Activated CD4-positive, alpha-beta memory T cell treated with anti-CD3 and anti-CD28 coated beads, Interleukin-2, amount 10 ng/mL, durations not matched to agents 7 days and 5 days (primary cell): ENCODE data around the gene SLC18B1. TPM values are rescaled to one million over a fixed set of nuclear protein-coding genes. Genes with fewer than 3 reads are reported as not detected.
A peak's percentile ranks its signal among the peaks of the same experiment; 100 is the strongest.

Experiments
- CTCF ChIA-PET: fragments of 350-600 bp; sonication (Branson Sonifier 250); formaldehyde crosslinking; loops from one replicate; lab custom pipeline; 2021; ENCODE audit warnings: antibody characterized with exemption, inconsistent platforms; lab: Charles Lee
- POLR2A ChIA-PET: fragments of 350-600 bp; sonication (Branson Sonifier 250); formaldehyde crosslinking; loops from one replicate; lab custom pipeline; 2021; ENCODE audit warnings: antibody characterized with exemption; lab: Charles Lee
- DNase-seq: peaks from one replicate; pipeline ENCODE4 v3.0.0-alpha.2; 2020
- H3K27ac Mint-ChIP-seq: one replicate; pipeline ENCODE4 v1.8.0; 2021; ENCODE audit warnings: mild to moderate bottlenecking, mixed read lengths
- H3K27me3 Mint-ChIP-seq: one replicate; pipeline ENCODE4 v1.8.0; 2021; ENCODE audit warnings: mixed read lengths
- H3K36me3 Mint-ChIP-seq: one replicate; pipeline ENCODE4 v1.8.0; 2021; ENCODE audit warnings: low read depth, mixed read lengths
- H3K4me1 Mint-ChIP-seq: one replicate; pipeline ENCODE4 v1.8.0; 2021; ENCODE audit warnings: mixed read lengths
- H3K4me3 Mint-ChIP-seq: one replicate; pipeline ENCODE4 v1.8.0; 2021; ENCODE audit warnings: mild to moderate bottlenecking, mixed read lengths
- H3K9me3 Mint-ChIP-seq: one replicate; pipeline ENCODE4 v1.8.0; 2021; ENCODE audit warnings: mixed read lengths
- total RNA-seq, 2 experiments: library from RNA; stranded (reverse); gene quantifications; one replicate each; pipeline ENCODE4 v1.2.3, GENCODE V29; 2021

The SLC18B1 gene
- total RNA-seq, 2 experiments from 2014 or later, result 7.2 to 7.7 TPM

DNA sequence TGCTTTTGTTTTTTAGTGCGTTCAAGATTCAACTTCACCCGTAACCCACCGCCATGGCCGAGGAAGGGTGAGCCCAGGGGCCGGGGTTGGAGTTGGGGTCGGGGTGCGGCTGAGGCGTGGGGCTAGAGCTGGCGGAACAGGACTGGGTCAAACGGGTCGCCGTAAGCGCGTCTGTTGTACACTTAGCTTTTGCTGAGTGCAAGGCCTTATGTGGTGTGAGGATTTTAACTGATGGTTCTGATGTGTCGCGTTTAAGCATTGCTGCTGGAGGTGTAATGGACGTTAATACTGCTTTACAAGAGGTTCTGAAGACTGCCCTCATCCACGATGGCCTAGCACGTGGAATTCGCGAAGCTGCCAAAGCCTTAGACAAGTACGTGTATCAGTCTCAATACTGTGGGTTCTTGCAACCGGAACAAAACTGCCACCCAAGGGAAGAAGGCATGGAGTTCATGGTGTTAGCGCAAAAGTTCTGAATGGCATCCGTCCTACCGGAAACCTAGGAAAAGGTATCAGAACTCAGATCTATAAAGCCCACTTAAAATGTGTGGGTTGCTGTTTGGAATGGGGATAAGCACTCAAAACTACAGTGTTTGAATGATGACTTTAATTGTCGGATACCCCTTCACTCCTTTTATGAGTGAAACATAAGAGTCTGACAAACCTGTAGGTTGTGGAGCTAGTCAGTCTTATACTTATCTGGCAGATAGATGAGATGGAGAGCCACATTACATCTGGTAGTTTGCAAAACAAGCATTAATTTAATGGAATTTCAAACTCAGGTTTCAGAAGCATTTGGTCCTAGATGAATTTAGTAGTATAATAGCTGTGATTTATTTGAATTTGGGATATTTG lies 16.5 kb upstream of the SLC18B1 start:
- Mint-ChIP-seq H3K4me3 (peak overlapping the region; percentile 96), H3K27me3 (peaks cover 3% of the 10 kb centered on the region), H3K9me3 (no peaks in the 10 kb centered on the region), H3K36me3 (peaks cover 58% of the 10 kb centered on the region), H3K27ac (peak overlapping the region; percentile 99), H3K4me1 (peaks cover 55% of the 10 kb centered on the region)
- peak; percentile 38 for DNase-seq
- CTCF ChIA-PET, result interaction anchor here (1.1 to 7.3 kb wide), 5 partner anchors 8 to 295 kb away, joined by 3 to 83 read pairs (median 6); partner anchors contain the start of gene SLC18B1
- POLR2A ChIA-PET, result interaction anchor here (0.7 to 8.0 kb wide), 27 partner anchors 8 to 320 kb away, joined by 3 to 155 read pairs (median 5); partner anchors contain the start of genes SLC18B1 and STX7

DNA sequence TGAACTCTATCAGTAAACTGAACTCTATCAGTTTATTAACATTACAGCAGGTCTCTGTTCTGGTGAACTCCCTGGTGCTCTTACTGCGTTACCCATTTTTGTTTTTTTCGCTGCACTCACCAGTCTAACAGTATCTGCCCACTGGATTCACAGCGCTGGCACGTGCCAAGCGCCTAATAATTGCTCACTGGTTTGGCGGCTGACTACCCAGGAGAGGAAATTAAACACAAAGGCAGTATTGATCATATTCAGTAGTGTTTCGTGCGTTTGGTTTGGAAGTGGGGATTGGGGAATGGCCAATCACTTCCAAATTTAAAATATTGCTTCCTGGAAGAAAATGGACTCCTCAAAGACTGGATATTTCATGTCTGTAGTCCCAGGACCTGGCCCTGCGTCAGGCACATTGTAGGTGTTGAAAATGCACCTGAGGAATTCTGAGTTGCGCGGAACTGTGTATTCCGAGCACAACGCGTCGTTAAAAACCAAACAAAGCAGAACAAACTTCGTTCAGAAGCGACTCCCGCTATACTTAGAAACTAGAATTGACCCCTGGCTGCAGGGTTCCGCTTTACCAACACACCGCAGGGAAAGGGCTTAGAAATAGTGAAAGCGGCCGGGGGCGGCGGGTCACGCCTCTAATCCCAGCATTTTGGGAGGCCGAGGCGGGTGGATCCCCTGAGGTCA lies 14.9 kb upstream of the SLC18B1 start:
- POLR2A ChIA-PET, result interaction anchor here (0.6 to 8.0 kb wide), 10 partner anchors 10 to 341 kb away, joined by 3 to 155 read pairs (median 6); partner anchors contain the start of genes SLC18B1 and STX7
- H3K27me3 Mint-ChIP-seq, result peaks cover 13% of the 10 kb centered on the region
- peak; percentile 44 for DNase-seq
- H3K27ac Mint-ChIP-seq, result peak overlapping the region; percentile 99
- H3K4me1 Mint-ChIP-seq, result peaks cover 42% of the 10 kb centered on the region
- CTCF ChIA-PET, result interaction anchor here (0.7 to 7.3 kb wide), 6 partner anchors 9 to 533 kb away, joined by 3 to 83 read pairs (median 4); partner anchors contain the start of gene SLC18B1
- H3K9me3 Mint-ChIP-seq, result no peaks in the 10 kb centered on the region
- H3K4me3 Mint-ChIP-seq, result peak overlapping the region; percentile 96
- H3K36me3 Mint-ChIP-seq, result peaks cover 42% of the 10 kb centered on the region

DNA sequence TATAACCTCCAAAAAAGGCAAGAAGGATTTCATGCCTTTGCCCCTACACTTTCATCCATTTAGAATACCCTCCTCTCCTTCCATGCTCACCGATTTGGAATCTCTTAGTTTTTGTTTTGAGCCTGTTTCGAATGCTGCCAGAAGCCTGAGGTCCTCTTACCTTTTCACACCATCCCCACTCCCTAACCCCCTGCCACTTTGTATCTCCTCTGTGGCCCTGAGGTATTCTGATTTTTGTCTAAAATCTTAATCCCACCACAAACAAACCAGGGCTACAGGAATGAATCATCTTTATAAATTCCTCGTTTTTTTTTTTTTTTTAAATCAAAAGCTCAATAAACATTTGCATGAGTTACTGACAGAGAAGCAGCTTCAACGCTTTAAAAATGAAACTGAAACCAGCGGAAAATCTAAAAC lies 14.3 kb upstream of the SLC18B1 start:
- no peaks in the 10 kb centered on the region for H3K9me3 Mint-ChIP-seq
- H3K4me3 Mint-ChIP-seq, result peak overlapping the region; percentile 96
- ChIA-PET CTCF (interaction anchor here (0.7 to 7.3 kb wide), 7 partner anchors 10 to 533 kb away, joined by 3 to 83 read pairs (median 4); partner anchors contain the start of gene SLC18B1), POLR2A (interaction anchor here (0.6 to 8.0 kb wide), 8 partner anchors 10 to 341 kb away, joined by 3 to 155 read pairs (median 6); partner anchors contain the start of genes SLC18B1 and STX7)
- peaks cover 36% of the 10 kb centered on the region for H3K36me3 Mint-ChIP-seq
- H3K27me3 Mint-ChIP-seq, result peaks cover 17% of the 10 kb centered on the region
- H3K4me1 Mint-ChIP-seq, result peaks cover 38% of the 10 kb centered on the region
- H3K27ac Mint-ChIP-seq, result peak overlapping the region; percentile 99
- DNase-seq, result peak; percentile 20

DNA sequence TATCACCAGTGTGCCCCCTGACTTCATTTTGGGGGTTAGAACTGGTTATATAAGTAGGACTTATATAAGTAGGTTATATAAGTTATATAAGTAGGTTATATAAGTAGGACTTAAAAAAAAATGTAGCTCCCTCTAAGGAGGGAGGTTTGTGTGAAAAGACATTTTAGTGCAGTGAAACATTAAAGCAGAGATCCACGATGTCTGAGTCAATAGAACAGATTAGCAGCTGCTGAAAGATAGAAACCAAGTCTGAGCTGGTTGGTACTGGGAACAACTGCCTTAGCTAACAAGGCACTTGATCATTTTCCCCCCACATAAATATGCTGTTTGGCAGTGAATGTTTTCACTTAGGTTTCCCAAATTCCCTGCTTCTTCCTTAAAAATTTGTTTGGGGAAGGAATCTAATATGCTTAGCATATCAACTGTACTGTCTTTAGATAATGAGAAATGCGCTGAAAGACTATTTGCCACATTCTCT lies 13.9 kb upstream of the SLC18B1 start:
- Mint-ChIP-seq H3K27me3 (peaks cover 21% of the 10 kb centered on the region), H3K36me3 (peaks cover 32% of the 10 kb centered on the region), H3K9me3 (no peaks in the 10 kb centered on the region), H3K4me3 (peak overlapping the region; percentile 96), H3K27ac (peak overlapping the region; percentile 99), H3K4me1 (peaks cover 33% of the 10 kb centered on the region)
- POLR2A ChIA-PET, result interaction anchor here (1.2 to 8.0 kb wide), 7 partner anchors 11 to 300 kb away, joined by 3 to 155 read pairs (median 7); partner anchors contain the start of genes SLC18B1 and STX7
- DNase-seq, result no peak
- CTCF ChIA-PET, result interaction anchor here (0.7 to 7.3 kb wide), 7 partner anchors 9 to 233 kb away, joined by 3 to 83 read pairs (median 4); partner anchors contain the start of gene SLC18B1

DNA sequence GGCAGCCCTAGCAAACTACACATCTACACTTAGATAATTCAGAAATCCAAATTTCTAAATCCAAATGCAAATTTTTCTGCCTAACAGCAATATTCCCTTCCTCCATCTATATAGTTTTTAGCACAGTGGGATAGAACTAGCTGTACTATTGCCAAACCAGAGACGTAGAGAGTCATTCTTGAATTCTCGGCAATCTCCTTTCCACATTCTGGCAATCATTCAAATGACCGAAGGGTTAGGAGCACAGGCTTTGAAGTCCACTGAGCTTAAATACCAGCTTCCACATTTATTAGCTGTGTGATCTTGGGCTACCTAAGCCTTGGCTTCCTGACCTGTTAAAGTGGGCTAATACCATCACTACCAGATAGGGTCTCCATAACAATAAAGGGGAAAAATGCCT lies 12.8 kb upstream of the SLC18B1 start:
- ChIA-PET POLR2A (interaction anchor here (1.4 to 8.0 kb wide), 2 partner anchors 10 to 23 kb away, joined by 3 to 155 read pairs; partner anchors contain the start of gene SLC18B1), CTCF (interaction anchor here (1.7 to 7.3 kb wide), 2 partner anchors 8 to 12 kb away, joined by 4 to 83 read pairs; partner anchors contain the start of gene SLC18B1)
- DNase-seq, result no peak
- peaks cover 21% of the 10 kb centered on the region for H3K27me3 Mint-ChIP-seq
- peaks cover 23% of the 10 kb centered on the region for H3K36me3 Mint-ChIP-seq
- no peak overlapping the region for H3K4me3 Mint-ChIP-seq
- H3K4me1 Mint-ChIP-seq, result peaks cover 23% of the 10 kb centered on the region
- H3K27ac Mint-ChIP-seq, result no peak overlapping the region
- no peaks in the 10 kb centered on the region for H3K9me3 Mint-ChIP-seq

DNA sequence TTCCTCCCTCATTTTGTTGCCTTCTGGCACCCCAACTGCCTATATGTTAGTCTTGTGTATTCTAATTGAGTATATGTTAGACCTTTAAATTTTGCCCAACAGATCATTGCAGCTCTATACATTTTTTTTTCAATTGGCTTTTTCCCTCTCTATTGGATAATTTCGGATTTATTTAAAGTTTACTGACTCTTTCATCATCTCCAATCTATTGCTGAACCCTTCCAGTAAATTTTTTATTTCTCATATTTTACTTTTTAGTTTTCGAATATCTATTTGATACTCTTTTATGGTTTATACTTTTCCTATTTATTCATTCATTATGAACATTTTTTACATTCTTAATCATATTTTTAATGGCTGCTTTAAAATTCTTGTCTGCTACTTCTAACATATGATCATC lies 7.1 kb upstream of the SLC18B1 start:
- CTCF ChIA-PET, result no interaction called here
- POLR2A ChIA-PET, result interaction anchor here (10.1 kb wide), 1 partner anchor 8 kb away, joined by 155 read pairs; the partner anchor contains the start of gene RPS12
- H3K9me3 Mint-ChIP-seq, result no peaks in the 10 kb centered on the region
- peaks cover 2% of the 10 kb centered on the region for H3K4me1 Mint-ChIP-seq
- H3K4me3 Mint-ChIP-seq, result no peak overlapping the region
- no peak overlapping the region for H3K27ac Mint-ChIP-seq
- H3K27me3 Mint-ChIP-seq, result peaks cover 30% of the 10 kb centered on the region
- no peaks in the 10 kb centered on the region for H3K36me3 Mint-ChIP-seq
- no peak for DNase-seq

DNA sequence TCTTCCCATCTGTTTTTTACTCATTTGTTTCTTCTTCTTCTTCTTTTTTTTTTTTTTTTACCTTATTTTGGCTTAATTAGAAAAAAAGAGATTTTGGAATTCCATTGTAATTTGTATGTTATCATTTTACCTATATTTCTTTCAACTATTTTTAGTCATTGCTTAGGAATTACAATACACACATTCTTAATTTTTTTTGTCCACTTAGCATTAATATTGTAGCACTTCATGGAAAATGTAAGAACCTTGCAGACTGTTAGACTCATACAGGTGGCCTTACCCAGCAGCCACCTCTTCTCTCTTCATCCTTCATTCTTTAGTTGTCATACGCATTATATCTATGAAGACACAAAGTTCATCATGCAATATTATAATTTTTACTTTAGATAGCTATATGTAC lies 5.8 kb upstream of the SLC18B1 start:
- CTCF ChIA-PET, result interaction anchor here (0.6 kb wide), 1 partner anchor 19 kb away, joined by 3 read pairs; no protein-coding TSS in a partner anchor
- no peak overlapping the region for H3K4me3 Mint-ChIP-seq
- no peak overlapping the region for H3K27ac Mint-ChIP-seq
- POLR2A ChIA-PET, result interaction anchor here (10.1 kb wide), 1 partner anchor 9 kb away, joined by 155 read pairs; the partner anchor contains the start of gene RPS12
- peaks cover 25% of the 10 kb centered on the region for H3K27me3 Mint-ChIP-seq
- no peak for DNase-seq
- no peaks in the 10 kb centered on the region for H3K36me3 Mint-ChIP-seq
- peaks cover 2% of the 10 kb centered on the region for H3K4me1 Mint-ChIP-seq
- H3K9me3 Mint-ChIP-seq, result no peaks in the 10 kb centered on the region

DNA sequence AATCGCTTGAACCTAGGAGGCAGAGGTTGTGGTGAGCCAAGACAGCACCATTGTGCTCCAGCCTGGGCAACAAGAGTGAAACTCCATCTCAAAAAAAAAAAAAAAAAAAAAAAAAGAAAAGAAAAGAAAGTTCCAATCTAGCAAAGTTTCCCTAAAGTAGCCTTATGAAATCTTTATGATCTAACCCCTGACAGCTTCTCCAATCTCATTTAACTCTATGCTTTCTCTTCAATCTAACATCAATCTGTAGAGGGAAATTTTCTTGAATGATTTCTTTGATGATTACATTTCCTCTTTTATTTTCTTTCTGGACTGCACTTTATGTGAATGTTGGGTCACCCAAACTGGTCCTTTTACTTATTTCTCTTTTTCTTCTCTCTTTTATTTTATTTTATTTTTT lies 2.2 kb upstream of the SLC18B1 start:
- H3K36me3 Mint-ChIP-seq, result peaks cover 3% of the 10 kb centered on the region
- H3K4me1 Mint-ChIP-seq, result peaks cover 11% of the 10 kb centered on the region
- no peaks in the 10 kb centered on the region for H3K9me3 Mint-ChIP-seq
- no peak overlapping the region for H3K4me3 Mint-ChIP-seq
- peaks cover 13% of the 10 kb centered on the region for H3K27me3 Mint-ChIP-seq
- H3K27ac Mint-ChIP-seq, result no peak overlapping the region
- CTCF ChIA-PET, result interaction anchor here (0.6 to 5.5 kb wide), 5 partner anchors 10 to 1252 kb away, joined by 3 to 83 read pairs (median 5); partner anchors contain the start of genes RPS12 and SLC2A12
- no peak for DNase-seq
- POLR2A ChIA-PET, result interaction anchor here (10.1 kb wide), 1 partner anchor 13 kb away, joined by 155 read pairs; the partner anchor contains the start of gene RPS12

DNA sequence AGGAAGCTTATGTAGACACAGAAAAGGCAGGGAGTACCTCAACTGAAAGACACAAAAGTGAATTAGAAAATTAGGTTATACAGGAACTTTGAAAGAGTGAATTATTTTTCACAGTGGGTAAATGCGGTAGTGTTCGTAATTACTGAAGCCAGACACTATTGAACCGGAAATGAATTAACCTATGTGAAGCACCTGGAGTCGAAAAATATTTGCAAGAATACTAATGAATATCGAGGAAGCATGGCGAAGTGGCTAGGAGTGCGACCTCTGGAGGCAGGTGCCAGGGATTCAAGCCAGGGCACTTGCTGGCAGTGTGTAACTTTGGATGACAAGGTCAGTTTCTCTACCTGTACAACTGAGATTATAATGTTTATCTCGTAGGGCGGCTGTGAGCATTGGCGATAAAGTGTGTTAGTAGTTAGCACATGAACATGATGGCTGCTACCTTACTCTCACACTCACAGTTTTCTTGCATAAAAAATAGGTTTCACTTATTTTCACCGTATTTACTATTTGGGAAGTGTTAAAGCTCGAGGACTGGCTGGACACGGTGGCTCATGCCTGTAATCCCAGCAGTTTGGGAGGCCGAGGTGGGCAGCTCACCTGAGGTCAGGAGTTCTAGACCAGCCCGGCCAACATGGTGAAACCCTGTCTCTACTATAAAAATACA lies 567 bp upstream of the SLC18B1 start:
- no peak overlapping the region for H3K27ac Mint-ChIP-seq
- POLR2A ChIA-PET, result interaction anchor here (0.6 to 10.1 kb wide), 11 partner anchors 9 to 286 kb away, joined by 3 to 155 read pairs (median 4); partner anchors contain the start of genes RPS12 and STX7
- peak overlapping the region; percentile 88 for H3K4me3 Mint-ChIP-seq
- H3K36me3 Mint-ChIP-seq, result peaks cover 7% of the 10 kb centered on the region
- no peaks in the 10 kb centered on the region for H3K9me3 Mint-ChIP-seq
- peak; percentile 71 for DNase-seq
- H3K4me1 Mint-ChIP-seq, result peaks cover 15% of the 10 kb centered on the region
- CTCF ChIA-PET, result interaction anchor here (0.8 to 5.5 kb wide), 25 partner anchors 10 to 302 kb away, joined by 3 to 83 read pairs (median 5); partner anchors contain the start of gene RPS12
- H3K27me3 Mint-ChIP-seq, result peaks cover 5% of the 10 kb centered on the region

DNA sequence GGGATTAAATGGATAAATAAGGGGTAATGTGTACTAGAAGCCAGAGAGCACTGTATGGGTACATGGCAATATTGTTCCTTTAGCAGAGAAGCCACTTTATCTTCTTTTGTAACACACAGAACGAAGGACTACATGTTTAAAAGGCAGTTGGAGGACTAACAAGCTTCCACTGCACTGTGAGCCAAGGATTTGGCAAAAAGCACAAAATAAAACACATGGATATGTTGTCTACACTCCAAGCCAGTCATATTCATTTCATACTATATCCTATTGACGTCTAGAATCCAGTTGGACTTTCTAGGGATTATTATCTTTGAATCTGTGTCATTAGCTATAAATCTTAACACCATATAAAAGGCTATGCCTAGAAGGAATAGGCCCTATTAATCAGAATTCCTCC lies 3.0 kb downstream of the SLC18B1 start:
- peaks cover 8% of the 10 kb centered on the region for H3K36me3 Mint-ChIP-seq
- H3K27ac Mint-ChIP-seq, result no peak overlapping the region
- H3K4me1 Mint-ChIP-seq, result peaks cover 24% of the 10 kb centered on the region
- ChIA-PET POLR2A (no interaction called here), CTCF (interaction anchor here (1.2 kb wide), 1 partner anchor 125 kb away, joined by 9 read pairs; no protein-coding TSS in a partner anchor)
- no peak overlapping the region for H3K4me3 Mint-ChIP-seq
- no peak for DNase-seq
- H3K27me3 Mint-ChIP-seq, result no peaks in the 10 kb centered on the region
- H3K9me3 Mint-ChIP-seq, result no peaks in the 10 kb centered on the region

DNA sequence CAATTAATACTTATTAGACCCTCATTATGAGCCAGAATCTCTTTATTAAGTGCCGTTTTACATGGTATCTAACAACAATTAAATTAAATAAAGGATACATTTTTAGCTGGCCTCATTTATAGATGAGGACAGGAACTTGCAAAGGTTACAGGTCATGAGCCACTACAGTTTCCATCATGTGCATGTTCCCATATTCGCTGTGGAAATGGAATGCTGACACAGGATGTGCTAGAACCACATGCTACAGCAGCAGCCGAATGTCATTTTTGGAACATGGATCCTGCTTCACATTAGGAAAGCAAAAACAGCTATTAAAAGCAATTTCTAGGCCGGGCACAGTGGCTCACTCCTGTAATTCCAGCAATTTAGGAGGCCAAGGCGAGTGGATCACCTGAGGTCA lies 5.9 kb downstream of the SLC18B1 start:
- CTCF ChIA-PET, result interaction anchor here (1.5 to 1.9 kb wide), 2 partner anchors 31 to 262 kb away, joined by 3 to 5 read pairs; no protein-coding TSS in a partner anchor
- H3K27me3 Mint-ChIP-seq, result no peaks in the 10 kb centered on the region
- no peak overlapping the region for H3K27ac Mint-ChIP-seq
- peaks cover 15% of the 10 kb centered on the region for H3K36me3 Mint-ChIP-seq
- peaks cover 23% of the 10 kb centered on the region for H3K4me1 Mint-ChIP-seq
- POLR2A ChIA-PET, result interaction anchor here (1.0 kb wide), 1 partner anchor 22 kb away, joined by 3 read pairs; the partner anchor contains the start of gene RPS12
- no peak overlapping the region for H3K4me3 Mint-ChIP-seq
- H3K9me3 Mint-ChIP-seq, result no peaks in the 10 kb centered on the region
- DNase-seq, result no peak
